HCT116 (cell line): ENCODE measurements around the gene FBXL14. TPM values are rescaled to one million over a fixed set of nuclear protein-coding genes. Genes with fewer than 3 reads are reported as not detected.

ENCODE experiments used
- ATAC-seq: fragments of 200-7000 bp; cut with Tn5 transposase; 2 replicates; pipeline ENCODE4 v1.9.1; 2020; ENCODE audit warnings: mild to moderate bottlenecking, moderate library complexity
- BruUV-seq: library from RNA; stranded (reverse); fragments of 400-500 nt; replicated peaks from 2 replicates; lab custom pipeline; 2021; lab: Mats Ljungman, UMichigan
- CTCF ChIA-PET: fragments of 300-600 bp; sonication (Branson Sonifier 250); formaldehyde crosslinking; loops from one replicate; lab custom pipeline; 2021; ENCODE audit warnings: antibody characterized with exemption; lab: Charles Lee
- POLR2A ChIA-PET: fragments of 300-600, 350-600 bp; sonication (Branson Sonifier 250); formaldehyde crosslinking; loops from one replicate; lab custom pipeline; 2021; ENCODE audit warnings: antibody characterized with exemption; lab: Charles Lee
- RAD21 ChIA-PET, 2 experiments: fragments of 300-600 bp; sonication (Branson Sonifier 250); formaldehyde crosslinking; loops; one replicate each; lab custom pipeline; 2023; ENCODE audit warnings: low total read pairs in 2 of 2; ENCODE audit not compliant: uncharacterized antibody in 2 of 2, unreplicated experiment in 2 of 2, low non-redundant PET in 1 of 2; lab: Charles Lee
- DNase-seq: peaks from one replicate; pipeline ENCODE4 v3.0.0-alpha.2; 2010; ENCODE audit warnings: low read depth, low spot score
- H2AFZ ChIP-seq: fragments of 200-600 bp; shearing (Covaris generic), sonication (generic); 2 replicates; pipeline ENCODE4 v1.6.1; 2017; ENCODE audit warnings: low read depth, mixed run types, mixed read lengths, antibody characterized with exemption, low read length; ENCODE audit not compliant: poor library complexity, severe bottlenecking
- H3K27ac ChIP-seq: 2 replicates; pipeline ENCODE4 v1.5.1; 2012; ENCODE audit warnings: low read depth, low read length
- H3K27me3 ChIP-seq: fragments of 200-600 bp; sonication (generic); 2 replicates; pipeline ENCODE4 v1.6.1; 2016; ENCODE audit warnings: mixed run types, low read length, mixed read lengths; ENCODE audit not compliant: insufficient read depth
- H3K36me3 ChIP-seq, 2 experiments: fragments of 200-500 bp in 1 of 2; fragments of 200-600 bp in 1 of 2; sonication (Bioruptor generic) in 1 of 2; sonication (generic) in 1 of 2; 2 replicates each; pipeline versions ENCODE4 v1.5.1 to v1.6.1; 2014 to 2016; ENCODE audit warnings: low read length in 2 of 2, inconsistent platforms in 1 of 2, mixed read lengths in 1 of 2, mixed run types in 1 of 2; ENCODE audit not compliant: insufficient read depth in 2 of 2, control insufficient read depth in 1 of 2
- H3K4me1 ChIP-seq, 2 experiments: fragments of 200-600 bp in 1 of 2; sonication (generic) in 1 of 2; 2 replicates each; pipeline versions ENCODE4 v1.5.1 to v1.6.1; 2012 to 2017; ENCODE audit warnings: low read length in 2 of 2, inconsistent platforms in 1 of 2, mild to moderate bottlenecking in 1 of 2, mixed read lengths in 1 of 2, mixed run types in 1 of 2, moderate library complexity in 1 of 2; ENCODE audit not compliant: insufficient read depth in 2 of 2, control insufficient read depth in 1 of 2
- H3K4me2 ChIP-seq: fragments of 200-600 bp; sonication (generic); 2 replicates; pipeline ENCODE4 v1.6.1; 2017; ENCODE audit warnings: mixed run types, low read length, mixed read lengths
- H3K4me3 ChIP-seq, 2 experiments: fragments of 200-600 bp in 1 of 2; sonication (generic) in 1 of 2; replicated peaks in 1 of 2; 2 replicates each; pipeline ENCODE4 v1.5.1; 2011 to 2016; ENCODE audit warnings: low read length in 2 of 2, control low read depth in 1 of 2, low read depth in 1 of 2, mild to moderate bottlenecking in 1 of 2, mixed read lengths in 1 of 2, mixed run types in 1 of 2
- H3K79me2 ChIP-seq: fragments of 200-600 bp; sonication (generic); 2 replicates; pipeline ENCODE4 v1.6.1; 2017; ENCODE audit warnings: mild to moderate bottlenecking, mixed run types, low read length, moderate library complexity, mixed read lengths; ENCODE audit not compliant: insufficient read depth
- H3K9ac ChIP-seq: fragments of 200-600 bp; sonication (generic); 2 replicates; pipeline ENCODE4 v1.6.1; 2016; ENCODE audit warnings: low read length, mixed read lengths
- H3K9me2 ChIP-seq: fragments of 200-600 bp; sonication (generic), shearing (Covaris generic); 2 replicates; pipeline ENCODE4 v1.6.1; 2017; ENCODE audit warnings: mixed run types, mild to moderate bottlenecking, moderate library complexity; ENCODE audit not compliant: insufficient read depth
- H3K9me3 ChIP-seq, 2 experiments: fragments of 200-500 bp in 1 of 2; fragments of 200-600 bp in 1 of 2; sonication (Bioruptor generic) in 1 of 2; sonication (generic) in 1 of 2; 2 replicates each; pipeline ENCODE4 v1.6.1; 2014 to 2017; ENCODE audit warnings: low read length in 2 of 2, mixed read lengths in 2 of 2, inconsistent platforms in 1 of 2, low read depth in 1 of 2, mild to moderate bottlenecking in 1 of 2, mixed run types in 1 of 2, moderate library complexity in 1 of 2; ENCODE audit not compliant: control insufficient read depth in 1 of 2, insufficient read depth in 1 of 2
- H4K20me1 ChIP-seq: fragments of 200-600 bp; sonication (generic), shearing (Covaris generic); 2 replicates; pipeline ENCODE4 v1.6.1; 2017; ENCODE audit warnings: mixed run types, mild to moderate bottlenecking, moderate library complexity; ENCODE audit not compliant: insufficient read depth
- CBX3 ChIP-seq: IDR thresholded peaks from 2 replicates; pipeline ENCODE4 v1.6.1; 2012; ENCODE audit warnings: low read depth
- CEBPB ChIP-seq: IDR thresholded peaks from 2 replicates; pipeline ENCODE4 v1.6.1; 2012; ENCODE audit warnings: low read depth
- EGR1 ChIP-seq: IDR thresholded peaks from 2 replicates; pipeline ENCODE4 v1.6.1; 2012; ENCODE audit warnings: low read depth
- EZH2 ChIP-seq: fragments of 200-600 bp; sonication (generic); IDR thresholded peaks from 2 replicates; pipeline ENCODE4 v1.6.1; 2017; ENCODE audit warnings: antibody characterized with exemption, mixed run types
- EZH2phosphoT487 ChIP-seq: fragments of 200-600 bp; IDR thresholded peaks from 2 replicates; pipeline ENCODE4 v1.6.1; 2018; ENCODE audit warnings: antibody characterized with exemption, borderline replicate concordance
- FOSL1 ChIP-seq: IDR thresholded peaks from 2 replicates; pipeline ENCODE4 v1.6.1; 2012; ENCODE audit warnings: low read depth
- JUND ChIP-seq: IDR thresholded peaks from 2 replicates; pipeline ENCODE4 v1.6.1; 2012
- RAD21 ChIP-seq: IDR thresholded peaks from 2 replicates; pipeline ENCODE4 v1.6.1; 2012; ENCODE audit warnings: low read depth, mild to moderate bottlenecking
- SIN3A ChIP-seq: IDR thresholded peaks from 2 replicates; pipeline ENCODE4 v1.6.1; 2012; ENCODE audit warnings: low read depth
- SP1 ChIP-seq: IDR thresholded peaks from 2 replicates; pipeline ENCODE4 v1.6.1; 2012; ENCODE audit warnings: low read depth
- SRF ChIP-seq: IDR thresholded peaks from 2 replicates; pipeline ENCODE4 v1.6.1; 2012; ENCODE audit warnings: low read depth
- TCF7L2 ChIP-seq: IDR thresholded peaks from 2 replicates; pipeline ENCODE4 v1.7.0; 2011; ENCODE audit warnings: borderline replicate concordance, inconsistent platforms; ENCODE audit not compliant: insufficient read depth, insufficient read length; ENCODE audit errors: extremely low read depth
- YY1 ChIP-seq: IDR thresholded peaks from 2 replicates; pipeline ENCODE4 v1.6.1; 2011; ENCODE audit warnings: low read length, low read depth, moderate library complexity, mild to moderate bottlenecking; ENCODE audit not compliant: insufficient replicate concordance; ENCODE audit errors: extremely low read depth
- ZFX ChIP-seq: fragments of 450-650 bp; IDR thresholded peaks from 2 replicates; pipeline ENCODE4 v1.6.1; 2017
- ZNF274 ChIP-seq: fragments of 200-500 bp; sonication (Bioruptor generic); IDR thresholded peaks from 2 replicates; pipeline ENCODE4 v1.6.1; 2014; ENCODE audit warnings: mild to moderate bottlenecking, low read depth, low read length, inconsistent platforms
- intact Hi-C: fragments of 100-400 bp; cut with micrococcal nuclease; formaldehyde crosslinking; loops from 2 replicates; pipeline ENCODE4 v1.10.0; 2022
- total RNA-seq: library from RNA; stranded (reverse); gene quantifications from one replicate; pipeline ENCODE4 v1.2.1, GENCODE V29; 2021; ENCODE audit not compliant: unreplicated experiment
- TF ChIP-seq, protein P1 (sequence below), 3 experiments: fragments of 200-600 bp in 1 of 3; sonication (generic) in 1 of 3; IDR thresholded peaks in 2 of 3; conservative IDR thresholded peaks in 1 of 3; 2 replicates each; pipeline ENCODE4 v1.5.1; 2012 to 2017; ENCODE audit warnings: low read depth in 2 of 3, low read length in 2 of 3, antibody characterized with exemption in 1 of 3, borderline replicate concordance in 1 of 3, control low read depth in 1 of 3, mild to moderate bottlenecking in 1 of 3, mixed read lengths in 1 of 3, mixed run types in 1 of 3, moderate library complexity in 1 of 3; ENCODE audit not compliant: insufficient read depth in 1 of 3
- TF ChIP-seq, protein P2 (sequence below): IDR thresholded peaks from 2 replicates; pipeline ENCODE4 v1.6.1; 2011; ENCODE audit warnings: mild to moderate bottlenecking, low read length, moderate library complexity; ENCODE audit not compliant: insufficient replicate concordance; ENCODE audit errors: extremely low read depth
- TF ChIP-seq, protein P3 (sequence below): IDR thresholded peaks from 2 replicates; pipeline ENCODE4 v1.6.1; 2012; ENCODE audit warnings: low read depth
- TF ChIP-seq, protein P4 (sequence below): IDR thresholded peaks from 2 replicates; pipeline ENCODE4 v1.6.1; 2012

The FBXL14 gene
- total RNA-seq, 1 experiment from 2014 or later = 19.0 TPM

DNA sequence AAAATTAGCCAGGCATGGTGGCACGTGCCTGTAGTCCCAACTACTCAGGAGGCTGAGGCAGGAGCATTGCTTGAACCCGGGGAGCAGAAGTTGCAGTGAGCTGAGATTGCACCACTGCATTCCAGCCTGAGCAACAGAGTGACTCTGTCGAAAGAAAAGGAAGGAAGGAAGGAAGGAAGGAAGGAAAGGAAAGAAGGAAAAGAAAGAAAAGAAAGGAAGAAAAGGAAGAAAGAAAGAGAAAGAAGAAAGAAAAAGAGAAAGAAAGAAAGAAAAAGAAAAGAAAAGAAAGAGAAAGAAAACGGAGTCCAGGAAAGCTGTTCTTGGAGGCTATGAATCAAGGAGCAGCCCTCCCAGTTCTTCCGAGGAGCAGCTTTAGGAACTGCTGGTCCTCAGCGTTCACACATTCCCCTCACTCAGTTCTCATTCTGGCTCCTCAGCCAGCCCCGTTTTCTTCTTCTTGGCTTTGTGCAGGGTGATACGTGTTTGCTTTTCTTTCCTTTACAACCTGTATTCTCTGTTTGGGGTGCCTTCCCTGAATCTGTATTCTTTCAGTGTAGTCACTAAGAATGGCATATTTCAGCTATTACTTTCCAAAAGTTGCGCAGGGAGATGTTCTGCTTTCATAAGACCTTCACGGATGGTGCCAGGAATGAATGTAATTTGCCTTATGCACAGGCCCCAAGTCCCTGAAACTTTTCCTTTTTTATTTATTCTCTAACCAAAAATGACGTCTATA lies 12.2 kb downstream of the FBXL14 start:
- H3K4me2 ChIP-seq = no peak overlapping the region
- H3K4me3 ChIP-seq = no peak overlapping the region
- BruUV-seq = no TSS peak
- no peak overlapping the region for H3K27ac ChIP-seq
- ChIA-PET RAD21 (interaction anchor here (1.7 to 2.6 kb wide), 3 partner anchors 65 to 464 kb away, joined by 6 to 23 read pairs (median 20); no protein-coding TSS in a partner anchor), POLR2A (interaction anchor here (1.5 kb wide), 1 partner anchor 464 kb away, joined by 8 read pairs; no protein-coding TSS in a partner anchor), CTCF (interaction anchor here (1.6 to 5.1 kb wide), 4 partner anchors 452 to 1011 kb away, joined by 6 to 180 read pairs (median 13); no protein-coding TSS in a partner anchor)
- no peaks in the 10 kb centered on the region for H3K9me2 ChIP-seq
- H3K4me1 ChIP-seq = peaks cover 2 to 4% of the 10 kb centered on the region in 2 experiments; a peak in 1 of 4 replicates
- no peaks in the 10 kb centered on the region for H3K27me3 ChIP-seq
- no peaks in the 10 kb centered on the region for H3K36me3 ChIP-seq
- H3K79me2 ChIP-seq = no peaks in the 10 kb centered on the region
- H3K9me3 ChIP-seq = no peaks in the 10 kb centered on the region
- H4K20me1 ChIP-seq = no peaks in the 10 kb centered on the region
- no peak overlapping the region for H3K9ac ChIP-seq
- no peak for DNase-seq
- TF ChIP-seq ZNF274 = no peak
- TF ChIP-seq SP1 = no peak
- no peak for TF ChIP-seq CEBPB
- TF ChIP-seq, protein P1, sequence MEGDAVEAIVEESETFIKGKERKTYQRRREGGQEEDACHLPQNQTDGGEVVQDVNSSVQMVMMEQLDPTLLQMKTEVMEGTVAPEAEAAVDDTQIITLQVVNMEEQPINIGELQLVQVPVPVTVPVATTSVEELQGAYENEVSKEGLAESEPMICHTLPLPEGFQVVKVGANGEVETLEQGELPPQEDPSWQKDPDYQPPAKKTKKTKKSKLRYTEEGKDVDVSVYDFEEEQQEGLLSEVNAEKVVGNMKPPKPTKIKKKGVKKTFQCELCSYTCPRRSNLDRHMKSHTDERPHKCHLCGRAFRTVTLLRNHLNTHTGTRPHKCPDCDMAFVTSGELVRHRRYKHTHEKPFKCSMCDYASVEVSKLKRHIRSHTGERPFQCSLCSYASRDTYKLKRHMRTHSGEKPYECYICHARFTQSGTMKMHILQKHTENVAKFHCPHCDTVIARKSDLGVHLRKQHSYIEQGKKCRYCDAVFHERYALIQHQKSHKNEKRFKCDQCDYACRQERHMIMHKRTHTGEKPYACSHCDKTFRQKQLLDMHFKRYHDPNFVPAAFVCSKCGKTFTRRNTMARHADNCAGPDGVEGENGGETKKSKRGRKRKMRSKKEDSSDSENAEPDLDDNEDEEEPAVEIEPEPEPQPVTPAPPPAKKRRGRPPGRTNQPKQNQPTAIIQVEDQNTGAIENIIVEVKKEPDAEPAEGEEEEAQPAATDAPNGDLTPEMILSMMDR (IDR thresholded peaks at IDR 0.05 in 2 of 3, conservative IDR thresholded peaks at IDR 0.05 in 1 of 3; ENCODE audit: borderline replicate concordance in 1 of 3, insufficient read depth in 1 of 3, low read depth in 2 of 3, low read length in 2 of 3) = no peak
- no peak for TF ChIP-seq ZFX
- TF ChIP-seq, protein P2, sequence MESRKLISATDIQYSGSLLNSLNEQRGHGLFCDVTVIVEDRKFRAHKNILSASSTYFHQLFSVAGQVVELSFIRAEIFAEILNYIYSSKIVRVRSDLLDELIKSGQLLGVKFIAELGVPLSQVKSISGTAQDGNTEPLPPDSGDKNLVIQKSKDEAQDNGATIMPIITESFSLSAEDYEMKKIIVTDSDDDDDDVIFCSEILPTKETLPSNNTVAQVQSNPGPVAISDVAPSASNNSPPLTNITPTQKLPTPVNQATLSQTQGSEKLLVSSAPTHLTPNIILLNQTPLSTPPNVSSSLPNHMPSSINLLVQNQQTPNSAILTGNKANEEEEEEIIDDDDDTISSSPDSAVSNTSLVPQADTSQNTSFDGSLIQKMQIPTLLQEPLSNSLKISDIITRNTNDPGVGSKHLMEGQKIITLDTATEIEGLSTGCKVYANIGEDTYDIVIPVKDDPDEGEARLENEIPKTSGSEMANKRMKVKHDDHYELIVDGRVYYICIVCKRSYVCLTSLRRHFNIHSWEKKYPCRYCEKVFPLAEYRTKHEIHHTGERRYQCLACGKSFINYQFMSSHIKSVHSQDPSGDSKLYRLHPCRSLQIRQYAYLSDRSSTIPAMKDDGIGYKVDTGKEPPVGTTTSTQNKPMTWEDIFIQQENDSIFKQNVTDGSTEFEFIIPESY = no peak
- no peak for TF ChIP-seq EGR1
- no peak for TF ChIP-seq EZH2
- TF ChIP-seq FOSL1 = no peak
- no peak for TF ChIP-seq TCF7L2
- no peak for TF ChIP-seq SRF
- TF ChIP-seq JUND = no peak
- TF ChIP-seq, protein P3, sequence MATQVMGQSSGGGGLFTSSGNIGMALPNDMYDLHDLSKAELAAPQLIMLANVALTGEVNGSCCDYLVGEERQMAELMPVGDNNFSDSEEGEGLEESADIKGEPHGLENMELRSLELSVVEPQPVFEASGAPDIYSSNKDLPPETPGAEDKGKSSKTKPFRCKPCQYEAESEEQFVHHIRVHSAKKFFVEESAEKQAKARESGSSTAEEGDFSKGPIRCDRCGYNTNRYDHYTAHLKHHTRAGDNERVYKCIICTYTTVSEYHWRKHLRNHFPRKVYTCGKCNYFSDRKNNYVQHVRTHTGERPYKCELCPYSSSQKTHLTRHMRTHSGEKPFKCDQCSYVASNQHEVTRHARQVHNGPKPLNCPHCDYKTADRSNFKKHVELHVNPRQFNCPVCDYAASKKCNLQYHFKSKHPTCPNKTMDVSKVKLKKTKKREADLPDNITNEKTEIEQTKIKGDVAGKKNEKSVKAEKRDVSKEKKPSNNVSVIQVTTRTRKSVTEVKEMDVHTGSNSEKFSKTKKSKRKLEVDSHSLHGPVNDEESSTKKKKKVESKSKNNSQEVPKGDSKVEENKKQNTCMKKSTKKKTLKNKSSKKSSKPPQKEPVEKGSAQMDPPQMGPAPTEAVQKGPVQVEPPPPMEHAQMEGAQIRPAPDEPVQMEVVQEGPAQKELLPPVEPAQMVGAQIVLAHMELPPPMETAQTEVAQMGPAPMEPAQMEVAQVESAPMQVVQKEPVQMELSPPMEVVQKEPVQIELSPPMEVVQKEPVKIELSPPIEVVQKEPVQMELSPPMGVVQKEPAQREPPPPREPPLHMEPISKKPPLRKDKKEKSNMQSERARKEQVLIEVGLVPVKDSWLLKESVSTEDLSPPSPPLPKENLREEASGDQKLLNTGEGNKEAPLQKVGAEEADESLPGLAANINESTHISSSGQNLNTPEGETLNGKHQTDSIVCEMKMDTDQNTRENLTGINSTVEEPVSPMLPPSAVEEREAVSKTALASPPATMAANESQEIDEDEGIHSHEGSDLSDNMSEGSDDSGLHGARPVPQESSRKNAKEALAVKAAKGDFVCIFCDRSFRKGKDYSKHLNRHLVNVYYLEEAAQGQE = no peak
- no peak for TF ChIP-seq RAD21
- no peak for TF ChIP-seq EZH2phosphoT487
- TF ChIP-seq SIN3A = no peak
- TF ChIP-seq YY1 = no peak
- TF ChIP-seq CBX3 = no peak
- TF ChIP-seq, protein P4, sequence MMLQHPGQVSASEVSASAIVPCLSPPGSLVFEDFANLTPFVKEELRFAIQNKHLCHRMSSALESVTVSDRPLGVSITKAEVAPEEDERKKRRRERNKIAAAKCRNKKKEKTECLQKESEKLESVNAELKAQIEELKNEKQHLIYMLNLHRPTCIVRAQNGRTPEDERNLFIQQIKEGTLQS = no peak
- intact Hi-C loops = loop anchor here (2.0 to 5.0 kb wide), 3 partner anchors 635 to 1011 kb away; partner anchors contain the start of gene RAD52
- no peak overlapping the region for H2AFZ ChIP-seq
- ATAC-seq = no peak
